H1 (cell line): Measurements from ENCODE around the gene CELF2.
A peak's percentile ranks its signal among the peaks of the same experiment; 100 is the strongest.

Experiments used
- HDAC6 ChIP-seq: IDR thresholded peaks from one replicate; pipeline ENCODE4 v1.7.1; 2012; ENCODE audit warnings: low read depth, mild to moderate bottlenecking, inconsistent platforms, low read length, moderate library complexity
- POLR2A ChIP-seq, 2 experiments: IDR thresholded peaks; 1 replicate in 1 of 2; 2 replicates in 1 of 2; pipeline ENCODE4 v1.6.1; 2011; ENCODE audit warnings: low read depth in 2 of 2, low read length in 2 of 2, mild to moderate bottlenecking in 2 of 2; ENCODE audit errors: control extremely low read depth in 1 of 2
- TF ChIP-seq, protein P1 (sequence below), 3 experiments: IDR thresholded peaks; 1 replicate in 2 of 3; 2 replicates in 1 of 3; pipeline versions ENCODE4 v1.5.1 to v1.6.1; 2011; ENCODE audit warnings: low read length in 3 of 3, mild to moderate bottlenecking in 3 of 3, inconsistent platforms in 2 of 3, low read depth in 1 of 3, moderate library complexity in 1 of 3; ENCODE audit not compliant: insufficient read depth in 1 of 3; ENCODE audit errors: control extremely low read depth in 1 of 3

DNA sequence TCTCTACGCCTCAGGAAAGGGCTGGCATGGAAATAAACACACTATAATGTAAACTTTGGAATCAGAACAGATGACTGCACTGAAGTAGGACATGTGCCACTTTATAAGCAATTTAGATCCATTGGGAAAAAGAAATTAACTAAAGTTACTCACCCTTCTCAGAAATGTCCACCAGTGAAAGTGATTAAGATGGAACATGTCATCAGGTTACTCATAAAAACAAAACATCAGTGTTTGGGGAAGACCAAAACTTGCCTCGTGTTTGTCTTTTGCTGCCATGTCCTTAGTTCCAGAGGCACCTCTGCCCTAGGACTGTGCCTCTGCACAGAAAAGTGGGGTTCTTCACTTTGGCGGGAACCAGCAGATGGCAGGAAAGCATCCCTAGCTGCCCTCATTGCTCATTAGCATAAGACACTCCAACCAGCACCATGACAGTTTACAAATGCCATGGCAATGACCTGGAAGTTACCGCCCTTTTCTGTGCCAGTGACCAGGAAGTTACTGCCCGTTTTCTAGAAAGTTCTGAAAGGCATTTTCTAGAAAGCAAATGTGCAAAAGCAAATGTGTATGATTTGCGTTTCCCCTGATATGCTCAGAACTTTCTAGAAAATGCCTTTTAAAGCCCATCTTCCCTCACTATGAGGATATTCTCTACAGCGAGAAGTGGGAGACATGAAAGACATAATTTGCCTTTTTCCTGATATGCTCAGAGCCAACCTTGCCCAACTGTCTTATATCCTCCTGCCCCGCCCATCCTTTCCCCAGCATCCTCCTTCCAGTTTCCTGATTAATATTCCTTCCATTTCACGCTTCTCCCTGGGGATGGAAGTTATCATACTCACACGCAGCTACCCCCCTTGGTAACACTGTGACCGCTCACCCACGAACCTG is 335.6 kb downstream of the CELF2 start:
- TF ChIP-seq POLR2A (IDR thresholded peaks at IDR 0.05; ENCODE audit: control extremely low read depth in 1 of 2, low read depth in 2 of 2, low read length in 2 of 2) (no peak), HDAC6 (no peak)
- TF ChIP-seq, protein P1, sequence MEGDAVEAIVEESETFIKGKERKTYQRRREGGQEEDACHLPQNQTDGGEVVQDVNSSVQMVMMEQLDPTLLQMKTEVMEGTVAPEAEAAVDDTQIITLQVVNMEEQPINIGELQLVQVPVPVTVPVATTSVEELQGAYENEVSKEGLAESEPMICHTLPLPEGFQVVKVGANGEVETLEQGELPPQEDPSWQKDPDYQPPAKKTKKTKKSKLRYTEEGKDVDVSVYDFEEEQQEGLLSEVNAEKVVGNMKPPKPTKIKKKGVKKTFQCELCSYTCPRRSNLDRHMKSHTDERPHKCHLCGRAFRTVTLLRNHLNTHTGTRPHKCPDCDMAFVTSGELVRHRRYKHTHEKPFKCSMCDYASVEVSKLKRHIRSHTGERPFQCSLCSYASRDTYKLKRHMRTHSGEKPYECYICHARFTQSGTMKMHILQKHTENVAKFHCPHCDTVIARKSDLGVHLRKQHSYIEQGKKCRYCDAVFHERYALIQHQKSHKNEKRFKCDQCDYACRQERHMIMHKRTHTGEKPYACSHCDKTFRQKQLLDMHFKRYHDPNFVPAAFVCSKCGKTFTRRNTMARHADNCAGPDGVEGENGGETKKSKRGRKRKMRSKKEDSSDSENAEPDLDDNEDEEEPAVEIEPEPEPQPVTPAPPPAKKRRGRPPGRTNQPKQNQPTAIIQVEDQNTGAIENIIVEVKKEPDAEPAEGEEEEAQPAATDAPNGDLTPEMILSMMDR (IDR thresholded peaks at IDR 0.05; ENCODE audit: control extremely low read depth in 1 of 3, insufficient read depth in 1 of 3, low read depth in 1 of 3, low read length in 3 of 3), result peak in 1 of 3 experiments; percentile 19; a peak in 1 of 4 replicates
